Gastrocnemius medialis (tissue), 4 donors: ENCODE results near the gene MYH10.

Experiments used
- POLR2A ChIP-seq, 2 donors: fragments of 450-650 bp; IDR thresholded peaks; one replicate each; pipeline ENCODE4 v1.6.1; 2017; ENCODE audit warnings: antibody characterized with exemption in 2 of 2, mild to moderate bottlenecking in 2 of 2, moderate library complexity in 2 of 2
- TF ChIP-seq, protein P1 (sequence below), 5 experiments: fragments of 450-650 bp in 3 of 5; fragments of 200-600 bp in 2 of 5; sonication (generic) in 2 of 5; IDR thresholded peaks in 4 of 5; conservative IDR thresholded peaks in 1 of 5; 1 replicate in 4 of 5; 2 replicates in 1 of 5; pipeline ENCODE4 v1.5.1; 2016 to 2019; ENCODE audit warnings: antibody characterized with exemption in 5 of 5, mild to moderate bottlenecking in 3 of 5, moderate library complexity in 3 of 5

DNA sequence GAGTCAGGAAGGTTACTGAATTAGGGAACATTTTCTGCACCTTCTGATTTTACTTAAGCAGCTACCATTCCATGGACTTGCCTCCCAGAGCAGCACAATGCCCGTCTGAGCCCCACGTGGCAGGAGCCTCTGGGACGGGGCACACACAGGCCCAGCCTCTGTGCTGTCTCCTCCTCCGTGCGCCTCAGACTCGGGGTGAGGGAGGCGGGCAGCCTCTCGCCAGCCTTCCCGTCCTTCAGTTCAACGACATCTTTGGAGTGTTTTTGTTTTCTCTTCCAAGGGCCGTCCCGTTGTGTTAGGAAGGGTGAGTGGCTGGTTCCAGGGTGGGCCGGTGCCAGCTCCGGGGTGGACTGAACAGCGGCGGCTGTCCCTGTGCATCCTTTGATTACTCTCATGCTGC is 163.0 kb downstream of the MYH10 start:
- TF ChIP-seq, protein P1, sequence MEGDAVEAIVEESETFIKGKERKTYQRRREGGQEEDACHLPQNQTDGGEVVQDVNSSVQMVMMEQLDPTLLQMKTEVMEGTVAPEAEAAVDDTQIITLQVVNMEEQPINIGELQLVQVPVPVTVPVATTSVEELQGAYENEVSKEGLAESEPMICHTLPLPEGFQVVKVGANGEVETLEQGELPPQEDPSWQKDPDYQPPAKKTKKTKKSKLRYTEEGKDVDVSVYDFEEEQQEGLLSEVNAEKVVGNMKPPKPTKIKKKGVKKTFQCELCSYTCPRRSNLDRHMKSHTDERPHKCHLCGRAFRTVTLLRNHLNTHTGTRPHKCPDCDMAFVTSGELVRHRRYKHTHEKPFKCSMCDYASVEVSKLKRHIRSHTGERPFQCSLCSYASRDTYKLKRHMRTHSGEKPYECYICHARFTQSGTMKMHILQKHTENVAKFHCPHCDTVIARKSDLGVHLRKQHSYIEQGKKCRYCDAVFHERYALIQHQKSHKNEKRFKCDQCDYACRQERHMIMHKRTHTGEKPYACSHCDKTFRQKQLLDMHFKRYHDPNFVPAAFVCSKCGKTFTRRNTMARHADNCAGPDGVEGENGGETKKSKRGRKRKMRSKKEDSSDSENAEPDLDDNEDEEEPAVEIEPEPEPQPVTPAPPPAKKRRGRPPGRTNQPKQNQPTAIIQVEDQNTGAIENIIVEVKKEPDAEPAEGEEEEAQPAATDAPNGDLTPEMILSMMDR (IDR thresholded peaks at IDR 0.05 in 4 of 5, conservative IDR thresholded peaks at IDR 0.05 in 1 of 5) = no peak
- TF ChIP-seq POLR2A (IDR thresholded peaks at IDR 0.05) = no peak
